Muscle layer of duodenum (tissue), 2 donors: ENCODE results near the gene CCDC106.

Source experiments
- H3K27ac ChIP-seq: one replicate; pipeline ENCODE4 v1.7.0; 2013; ENCODE audit warnings: mild to moderate bottlenecking, low read length
- H3K27me3 ChIP-seq: one replicate; pipeline ENCODE4 v1.7.0; 2013; ENCODE audit warnings: low read depth, mild to moderate bottlenecking, control low read depth, low read length
- H3K36me3 ChIP-seq, 2 donors: one replicate each; pipeline ENCODE4 v1.7.0; 2013; ENCODE audit warnings: low read length in 2 of 2, control low read depth in 1 of 2, mild to moderate bottlenecking in 1 of 2; ENCODE audit not compliant: insufficient read depth in 2 of 2, control insufficient read depth in 1 of 2
- H3K4me1 ChIP-seq, 2 donors: one replicate each; pipeline ENCODE4 v1.7.0; 2013; ENCODE audit warnings: low read length in 2 of 2, mild to moderate bottlenecking in 2 of 2, control low read depth in 1 of 2, moderate library complexity in 1 of 2; ENCODE audit not compliant: insufficient read depth in 2 of 2, control insufficient read depth in 1 of 2
- H3K4me3 ChIP-seq, 2 donors: one replicate each; pipeline ENCODE4 v1.7.0; 2013; ENCODE audit warnings: low read length in 2 of 2, low read depth in 1 of 2, mild to moderate bottlenecking in 1 of 2
- H3K9me3 ChIP-seq, 2 donors: one replicate each; pipeline ENCODE4 v1.7.0; 2013; ENCODE audit warnings: low read length in 2 of 2, control low read depth in 1 of 2, mild to moderate bottlenecking in 1 of 2; ENCODE audit not compliant: control insufficient read depth in 1 of 2
- donor health status: healthy.

CCDC106 gene

GRCh38 chr19:55640043-55640576 lies 7.9 kb upstream of the CCDC106 start:
- Histone ChIP-seq H3K4me3 (peak overlapping the region; percentile 60 to 81), H3K27me3 (no peaks in the 10 kb centered on the region), H3K27ac (peak overlapping the region; percentile 63), H3K36me3 (peaks cover under 1 to 7% of the 10 kb centered on the region in 2 donors), H3K9me3 (no peaks in the 10 kb centered on the region), H3K4me1 (peaks cover 17 to 83% of the 10 kb centered on the region in 2 donors)

DNA sequence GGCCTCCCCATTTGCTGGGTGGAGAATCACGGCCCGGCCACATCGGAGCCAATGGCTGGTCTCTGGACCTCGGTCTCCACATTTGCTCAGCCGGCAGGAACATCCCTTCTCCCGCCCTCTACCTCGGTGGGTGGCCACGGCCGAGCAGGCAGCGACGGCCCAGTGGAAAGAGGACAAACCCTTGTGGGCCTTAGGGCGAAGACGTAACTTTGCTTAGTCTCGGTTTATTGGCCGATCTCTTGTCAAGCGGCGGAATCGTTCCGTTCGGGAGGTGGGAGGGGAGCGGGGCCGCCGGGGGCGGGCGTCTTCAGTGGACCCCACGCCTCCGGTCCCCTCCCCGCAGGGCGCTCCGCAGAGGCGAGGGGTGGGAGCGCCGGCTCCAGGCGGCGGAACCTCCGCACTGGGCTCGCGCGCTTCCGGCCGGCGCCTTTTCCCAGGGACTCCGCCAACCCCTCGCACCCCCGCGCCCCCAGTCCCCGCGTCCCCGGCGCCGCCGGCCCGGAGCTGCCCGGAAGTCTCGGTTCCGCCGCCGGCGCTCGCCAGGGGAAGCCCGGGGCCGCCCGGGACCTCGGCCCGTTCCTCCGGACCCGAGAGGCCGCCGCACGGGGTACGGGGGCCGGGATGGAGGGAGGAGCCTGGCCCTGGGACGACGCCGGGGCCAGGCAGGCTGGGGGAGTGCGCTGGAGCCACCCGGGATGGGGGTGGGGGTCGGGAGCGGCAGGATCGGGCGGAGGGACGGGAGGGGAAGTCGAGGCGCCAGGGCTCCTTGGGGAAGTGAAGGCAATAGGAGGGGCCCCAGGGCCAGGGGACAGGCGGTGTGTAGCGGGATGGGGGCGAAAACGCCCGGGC lies 7.2 kb upstream of the CCDC106 start, which contains the start of gene ZNF580:
Gene ZNF580 (plus strand): TSS at position 426 of the 849 bp plus-strand sequence. CDS start 1,507 bp downstream, outside the sequence.
- Histone ChIP-seq H3K4me1 (peaks cover 11 to 77% of the 10 kb centered on the region in 2 donors), H3K36me3 (peaks cover 4 to 14% of the 10 kb centered on the region in 2 donors), H3K27ac (peak within 1 kb of the TSS; percentile 63)

GRCh38 chr19:55641426-55642152 lies 6.4 kb upstream of the CCDC106 start:
- Histone ChIP-seq H3K9me3 (no peaks in the 10 kb centered on the region), H3K4me3 (peak overlapping the region; percentile 81 to 87), H3K27ac (peak overlapping the region; percentile 60), H3K36me3 (peaks cover 4 to 14% of the 10 kb centered on the region in 2 donors), H3K4me1 (peaks cover 7 to 70% of the 10 kb centered on the region in 2 donors), H3K27me3 (no peaks in the 10 kb centered on the region)

More for the DNA sequence above, 7.2 kb upstream of the CCDC106 start, which contains the start of gene ZNF580:
- peak within 1 kb of the TSS; percentile 81 to 87 for H3K4me3 ChIP-seq
- no peaks in the 10 kb centered on the region for H3K27me3 ChIP-seq
- no peaks in the 10 kb centered on the region for H3K9me3 ChIP-seq

DNA sequence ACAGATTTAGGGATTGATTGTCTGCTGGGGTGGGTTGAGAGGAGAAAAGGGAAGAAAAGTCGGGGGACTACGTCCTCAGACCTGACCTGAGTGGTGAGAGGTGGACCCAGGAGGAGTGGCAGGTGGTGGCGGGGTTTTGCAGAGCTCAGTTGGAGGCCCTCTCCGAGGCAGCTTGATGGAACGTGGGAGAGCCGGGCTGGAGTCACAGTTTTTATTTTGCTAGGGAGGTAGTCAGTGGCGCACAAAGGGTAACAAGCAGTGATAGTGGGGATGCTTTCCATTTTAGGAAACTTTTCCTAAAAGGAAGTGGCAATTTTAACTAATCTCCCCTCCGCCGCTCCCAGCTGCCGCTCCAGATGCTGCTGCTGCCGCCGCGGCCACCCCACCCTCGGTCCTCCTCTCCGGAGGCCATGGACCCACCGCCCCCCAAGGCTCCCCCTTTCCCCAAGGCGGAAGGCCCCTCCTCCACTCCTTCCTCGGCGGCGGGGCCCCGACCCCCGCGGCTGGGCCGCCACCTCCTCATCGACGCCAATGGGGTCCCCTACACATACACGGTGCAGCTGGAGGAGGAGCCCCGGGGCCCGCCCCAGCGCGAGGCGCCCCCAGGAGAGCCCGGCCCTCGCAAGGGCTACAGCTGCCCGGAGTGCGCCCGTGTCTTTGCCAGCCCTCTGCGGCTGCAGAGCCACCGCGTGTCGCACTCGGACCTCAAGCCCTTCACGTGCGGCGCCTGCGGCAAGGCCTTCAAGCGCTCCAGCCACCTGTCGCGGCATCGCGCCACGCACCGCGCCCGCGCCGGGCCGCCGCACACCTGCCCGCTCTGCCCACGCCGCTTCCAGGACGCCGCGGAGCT lies 5.6 kb upstream of the CCDC106 start:
- Histone ChIP-seq H3K36me3 (peaks cover 4 to 14% of the 10 kb centered on the region in 2 donors), H3K27me3 (no peaks in the 10 kb centered on the region), H3K9me3 (no peaks in the 10 kb centered on the region), H3K4me1 (peaks cover 10 to 68% of the 10 kb centered on the region in 2 donors), H3K27ac (peak overlapping the region; percentile 31), H3K4me3 (peak overlapping the region; percentile 81 to 87)

DNA sequence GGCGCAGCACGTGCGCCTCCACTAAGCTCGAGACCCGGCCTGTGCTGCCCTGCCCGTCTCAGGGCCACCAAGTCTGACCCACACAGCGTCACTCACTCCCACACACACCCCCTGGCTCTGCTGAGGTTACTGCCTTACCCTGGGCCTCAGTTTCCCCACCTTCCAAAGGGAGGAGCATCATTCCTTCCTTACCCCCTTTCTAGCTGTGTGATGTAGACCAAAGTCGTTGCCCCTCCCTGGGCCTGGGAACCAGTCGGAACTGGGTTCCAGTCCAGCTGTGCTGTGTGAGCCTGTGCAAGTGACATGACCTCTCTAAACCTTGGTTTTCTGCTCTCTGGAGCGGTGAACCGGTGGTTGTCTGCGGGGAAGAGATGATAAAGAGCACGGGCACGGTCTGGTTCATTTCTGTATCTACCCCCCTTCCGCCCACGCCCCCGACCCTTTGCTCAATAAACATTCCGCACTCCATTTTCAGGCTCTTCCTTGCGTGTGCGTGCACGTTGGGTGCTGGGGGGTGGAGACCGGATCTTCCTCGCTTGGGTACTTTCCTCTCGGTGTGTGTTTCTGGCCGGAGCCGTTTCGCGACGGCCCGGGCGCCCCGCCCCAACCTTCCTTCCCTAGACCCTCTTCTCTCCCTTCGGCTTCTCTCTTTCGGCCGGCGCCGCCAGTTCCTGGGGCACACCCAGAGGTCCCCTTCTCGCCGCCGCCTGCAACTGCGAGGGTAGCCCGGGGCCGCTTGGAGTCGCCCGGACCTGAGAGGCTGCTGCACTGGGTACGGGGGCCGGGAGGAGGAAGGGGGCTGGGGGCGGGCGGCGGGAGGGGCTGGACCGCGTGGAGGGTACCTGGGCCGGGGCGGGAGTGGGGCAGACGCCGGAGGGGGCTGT lies 4.8 kb upstream of the CCDC106 start, which contains the start of gene ZNF581:
Gene ZNF581 (plus strand): TSS at position 647 of the 884 bp plus-strand sequence. CDS start 923 bp downstream, outside the sequence.
- Histone ChIP-seq H3K9me3 (no peaks in the 10 kb centered on the region), H3K4me1 (peaks cover 12 to 65% of the 10 kb centered on the region in 2 donors), H3K36me3 (peaks cover 4 to 14% of the 10 kb centered on the region in 2 donors), H3K27ac (peak within 1 kb of the TSS; percentile 31), H3K4me3 (peak within 1 kb of the TSS; percentile 81 to 82), H3K27me3 (no peaks in the 10 kb centered on the region)

DNA sequence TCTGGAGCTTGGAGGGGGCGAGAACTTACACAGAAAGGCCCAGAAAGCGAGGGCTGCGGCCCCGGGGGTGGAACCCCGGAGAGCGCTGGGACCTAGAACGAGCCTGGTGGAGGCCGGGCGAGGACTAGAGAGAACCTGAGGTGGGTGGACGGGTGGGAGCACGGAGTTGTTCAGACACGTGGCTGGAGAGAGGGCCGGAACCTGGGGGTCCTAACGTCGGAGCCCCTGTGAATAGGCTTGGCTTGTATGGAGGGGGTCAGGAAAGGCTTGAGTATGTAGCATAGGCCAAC lies 4.2 kb upstream of the CCDC106 start:
- H3K36me3 ChIP-seq: peaks cover 4 to 14% of the 10 kb centered on the region in 2 donors
- H3K4me1 ChIP-seq: peaks cover 12 to 66% of the 10 kb centered on the region in 2 donors
- peak overlapping the region; percentile 76 to 81 for H3K4me3 ChIP-seq
- no peaks in the 10 kb centered on the region for H3K9me3 ChIP-seq
- H3K27me3 ChIP-seq: no peaks in the 10 kb centered on the region
- H3K27ac ChIP-seq: no peak overlapping the region

DNA sequence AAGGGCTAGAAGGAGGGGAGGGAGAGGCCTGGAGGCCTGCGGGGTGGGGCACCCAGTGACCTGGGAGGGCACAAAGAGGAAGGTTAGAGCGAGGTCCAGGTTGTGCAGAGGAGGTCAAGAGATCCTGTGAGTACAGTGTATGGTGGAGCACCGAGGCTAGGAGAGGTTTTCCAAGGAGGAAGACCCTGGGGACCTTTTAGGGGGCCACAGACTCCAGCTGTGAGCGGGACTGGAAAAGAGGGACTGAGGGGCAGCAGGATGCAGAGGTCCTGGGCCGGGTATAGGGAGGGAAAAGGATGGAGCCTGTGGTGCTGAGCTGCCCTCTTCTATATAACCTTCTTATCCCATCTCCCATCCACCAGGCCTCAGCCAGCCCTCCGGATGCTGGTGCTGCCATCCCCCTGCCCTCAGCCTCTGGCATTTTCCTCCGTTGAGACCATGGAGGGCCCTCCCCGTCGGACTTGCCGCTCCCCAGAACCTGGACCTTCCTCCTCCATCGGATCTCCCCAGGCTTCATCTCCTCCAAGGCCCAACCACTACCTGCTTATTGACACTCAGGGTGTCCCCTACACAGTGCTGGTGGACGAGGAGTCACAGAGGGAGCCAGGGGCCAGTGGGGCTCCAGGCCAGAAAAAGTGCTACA lies 3.7 kb upstream of the CCDC106 start:
- peak overlapping the region; percentile 76 to 81 for H3K4me3 ChIP-seq
- H3K36me3 ChIP-seq: peaks cover 4 to 14% of the 10 kb centered on the region in 2 donors
- no peak overlapping the region for H3K27ac ChIP-seq
- no peaks in the 10 kb centered on the region for H3K9me3 ChIP-seq
- no peaks in the 10 kb centered on the region for H3K27me3 ChIP-seq
- peaks cover 12 to 66% of the 10 kb centered on the region in 2 donors for H3K4me1 ChIP-seq

DNA sequence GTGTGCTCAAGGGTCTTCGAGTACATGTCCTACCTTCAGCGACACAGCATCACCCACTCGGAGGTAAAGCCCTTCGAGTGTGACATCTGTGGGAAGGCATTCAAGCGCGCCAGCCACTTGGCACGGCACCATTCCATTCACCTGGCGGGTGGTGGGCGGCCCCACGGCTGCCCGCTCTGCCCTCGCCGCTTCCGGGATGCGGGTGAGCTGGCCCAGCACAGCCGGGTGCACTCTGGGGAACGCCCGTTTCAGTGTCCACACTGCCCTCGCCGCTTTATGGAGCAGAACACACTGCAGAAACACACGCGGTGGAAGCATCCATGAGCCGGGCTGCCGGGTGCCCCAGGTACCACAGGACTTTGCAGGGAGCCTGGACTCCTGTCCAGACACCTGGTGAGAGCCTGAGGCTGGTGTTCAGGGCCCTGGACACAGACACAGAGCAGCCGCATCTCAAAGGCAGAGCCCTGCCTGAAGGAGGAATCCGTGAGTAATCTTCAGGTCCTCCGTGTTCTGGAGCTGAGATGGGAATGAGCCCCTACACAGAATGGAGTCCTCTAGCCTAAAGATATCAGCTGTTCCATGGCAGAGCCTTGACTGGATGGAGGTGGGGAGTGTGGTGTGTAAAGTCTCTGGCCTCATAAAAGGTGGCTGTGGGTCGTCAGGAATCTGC lies 3.0 kb upstream of the CCDC106 start:
- Histone ChIP-seq H3K36me3 (peaks cover 4 to 14% of the 10 kb centered on the region in 2 donors), H3K4me3 (peak overlapping the region; percentile 76 to 81), H3K9me3 (no peaks in the 10 kb centered on the region), H3K27ac (no peak overlapping the region), H3K4me1 (peaks cover 10 to 66% of the 10 kb centered on the region in 2 donors), H3K27me3 (no peaks in the 10 kb centered on the region)

- Histone ChIP-seq H3K9me3 (no peaks in the 10 kb centered on the region), H3K4me1 (peaks cover 5 to 62% of the 10 kb centered on the region in 2 donors), H3K36me3 (peaks cover 4 to 14% of the 10 kb centered on the region in 2 donors), H3K27me3 (no peaks in the 10 kb centered on the region), H3K27ac (no peak overlapping the region), H3K4me3 (no peak overlapping the region)
Measured at GRCh38 chr19:55645512-55645881, 2.5 kb upstream of the CCDC106 start.
